Fibroblast of pulmonary artery (primary cell): ENCODE data around the gene SAA1.

Source experiments
- DNase-seq: peaks from one replicate; pipeline ENCODE4 v3.0.0-alpha.2; 2010; ENCODE audit warnings: low read depth
- H3K4me3 ChIP-seq: replicated peaks from 2 replicates; pipeline ENCODE4 v1.5.1; 2011; ENCODE audit warnings: low read depth, mild to moderate bottlenecking, control low read depth, low read length, moderate library complexity
- TF ChIP-seq, protein P1 (sequence below): IDR thresholded peaks from 2 replicates; pipeline ENCODE4 v1.5.1; 2011; ENCODE audit warnings: mild to moderate bottlenecking, control low read depth, low read length, inconsistent platforms; ENCODE audit errors: missing control alignments

The SAA1 gene

DNA sequence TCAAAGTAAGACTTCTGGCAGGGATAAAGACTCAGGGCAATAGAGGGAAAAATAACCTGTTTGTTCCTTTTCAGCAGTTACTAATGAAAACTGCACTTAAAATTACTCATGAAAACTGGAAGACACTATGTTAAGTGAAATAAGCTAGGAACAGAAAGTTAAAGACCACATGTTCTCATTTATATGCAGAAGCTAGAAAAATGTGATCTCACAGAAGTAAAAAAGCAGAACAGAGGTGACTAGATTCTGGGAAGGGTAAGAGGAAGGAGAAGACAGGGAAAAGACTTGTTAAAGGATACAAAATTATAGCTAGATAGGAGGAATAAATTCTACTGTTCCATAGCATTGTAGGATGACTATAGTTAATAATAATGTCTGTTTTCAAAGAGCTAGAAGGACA, 33.7 kb downstream of the SAA1 start:
- no peak for DNase-seq
- TF ChIP-seq, protein P1, sequence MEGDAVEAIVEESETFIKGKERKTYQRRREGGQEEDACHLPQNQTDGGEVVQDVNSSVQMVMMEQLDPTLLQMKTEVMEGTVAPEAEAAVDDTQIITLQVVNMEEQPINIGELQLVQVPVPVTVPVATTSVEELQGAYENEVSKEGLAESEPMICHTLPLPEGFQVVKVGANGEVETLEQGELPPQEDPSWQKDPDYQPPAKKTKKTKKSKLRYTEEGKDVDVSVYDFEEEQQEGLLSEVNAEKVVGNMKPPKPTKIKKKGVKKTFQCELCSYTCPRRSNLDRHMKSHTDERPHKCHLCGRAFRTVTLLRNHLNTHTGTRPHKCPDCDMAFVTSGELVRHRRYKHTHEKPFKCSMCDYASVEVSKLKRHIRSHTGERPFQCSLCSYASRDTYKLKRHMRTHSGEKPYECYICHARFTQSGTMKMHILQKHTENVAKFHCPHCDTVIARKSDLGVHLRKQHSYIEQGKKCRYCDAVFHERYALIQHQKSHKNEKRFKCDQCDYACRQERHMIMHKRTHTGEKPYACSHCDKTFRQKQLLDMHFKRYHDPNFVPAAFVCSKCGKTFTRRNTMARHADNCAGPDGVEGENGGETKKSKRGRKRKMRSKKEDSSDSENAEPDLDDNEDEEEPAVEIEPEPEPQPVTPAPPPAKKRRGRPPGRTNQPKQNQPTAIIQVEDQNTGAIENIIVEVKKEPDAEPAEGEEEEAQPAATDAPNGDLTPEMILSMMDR: no peak
- no peak overlapping the region for H3K4me3 ChIP-seq

DNA sequence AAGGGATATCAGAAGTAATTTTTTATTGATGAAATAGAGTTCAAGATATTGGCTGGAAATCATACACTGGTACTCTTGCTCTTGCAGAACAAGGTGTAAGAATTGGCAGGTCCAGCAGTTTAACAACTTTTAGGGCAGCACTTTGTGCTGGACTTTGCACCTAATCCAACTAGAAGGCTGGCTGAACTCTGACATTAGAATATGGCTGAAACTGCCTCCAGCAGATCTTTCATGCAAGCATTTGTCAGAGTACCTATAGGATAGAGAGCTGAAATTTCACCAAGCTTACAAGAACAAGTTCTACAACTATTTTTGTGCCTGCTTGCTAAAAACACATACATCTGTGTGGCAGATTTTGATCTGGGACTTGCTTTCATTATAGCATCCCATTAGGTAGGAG, 38.7 kb downstream of the SAA1 start:
- H3K4me3 ChIP-seq: no peak overlapping the region
- no peak for DNase-seq
- TF ChIP-seq, protein P1: no peak

DNA sequence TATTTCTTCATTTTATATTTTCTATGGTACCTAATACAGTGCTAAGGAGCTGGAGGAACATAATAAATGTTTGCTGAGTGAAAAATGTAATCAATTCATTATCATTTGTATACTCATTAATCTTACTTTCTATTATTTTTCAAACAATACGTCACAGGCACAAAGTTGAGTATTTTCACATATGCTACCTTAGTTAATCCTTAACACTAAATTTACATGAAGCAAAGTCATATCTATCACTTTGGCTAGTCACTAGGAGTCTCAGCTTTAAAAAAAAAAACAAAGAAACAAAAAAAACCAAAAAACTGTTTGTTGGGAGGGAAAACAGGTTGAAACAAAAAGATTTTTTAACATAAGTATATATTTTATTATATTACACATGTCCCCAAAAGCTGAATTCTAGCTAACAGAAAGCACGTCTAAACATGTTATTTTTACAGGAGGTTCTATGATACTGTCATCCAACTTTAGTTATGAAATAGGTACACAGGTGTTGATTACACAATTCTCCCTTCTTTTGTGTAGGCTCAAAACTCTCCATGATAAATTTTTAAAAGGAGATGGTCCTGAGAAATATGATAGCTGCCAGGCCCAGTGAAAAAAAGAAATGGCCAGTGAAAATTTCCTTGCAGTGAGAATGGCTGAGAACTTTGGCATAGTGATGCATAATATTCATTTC, 41.5 kb downstream of the SAA1 start:
- DNase-seq: no peak
- H3K4me3 ChIP-seq: no peak overlapping the region
- TF ChIP-seq, protein P1: no peak

DNA sequence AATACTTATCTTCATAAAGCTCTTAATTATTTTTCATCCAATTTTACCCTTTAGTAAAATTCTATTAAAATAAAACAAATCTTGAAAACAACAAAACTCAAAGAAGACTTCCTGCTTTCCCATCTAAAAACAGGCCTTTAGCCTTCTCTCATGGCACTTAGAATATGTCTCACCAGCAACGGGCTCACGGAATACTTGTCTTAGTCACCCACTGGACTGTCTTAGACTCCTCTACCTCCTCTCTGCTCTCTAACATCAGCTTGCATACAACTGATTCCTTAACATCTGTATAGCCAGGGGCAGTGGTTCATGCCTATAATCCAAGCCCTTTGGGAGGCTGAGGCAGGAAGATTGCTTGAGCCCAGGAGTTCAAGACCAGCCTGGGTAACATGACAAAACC, 42.2 kb downstream of the SAA1 start:
- H3K4me3 ChIP-seq: no peak overlapping the region
- DNase-seq: no peak
- TF ChIP-seq, protein P1: no peak

DNA sequence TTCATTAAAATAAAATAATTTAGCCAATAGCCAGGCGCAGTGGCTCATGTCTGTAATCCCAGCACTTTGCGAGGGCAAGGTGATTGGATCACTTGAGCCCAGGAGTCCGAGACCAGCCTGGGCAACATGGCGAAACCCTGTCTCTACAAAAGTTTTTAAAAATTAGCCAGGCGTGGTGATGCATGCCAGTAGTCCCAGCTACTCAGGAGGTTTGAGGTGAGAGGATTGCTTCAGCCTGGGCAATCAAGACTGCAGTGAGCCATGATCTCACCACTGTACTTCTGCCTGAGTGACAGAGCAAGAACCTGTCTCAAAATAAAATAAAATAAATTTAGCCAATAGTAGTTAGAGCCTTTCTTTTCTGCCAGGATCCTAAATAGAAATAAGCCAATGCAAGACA, 43.6 kb downstream of the SAA1 start:
- no peak overlapping the region for H3K4me3 ChIP-seq
- no peak for DNase-seq
- TF ChIP-seq, protein P1: no peak

DNA sequence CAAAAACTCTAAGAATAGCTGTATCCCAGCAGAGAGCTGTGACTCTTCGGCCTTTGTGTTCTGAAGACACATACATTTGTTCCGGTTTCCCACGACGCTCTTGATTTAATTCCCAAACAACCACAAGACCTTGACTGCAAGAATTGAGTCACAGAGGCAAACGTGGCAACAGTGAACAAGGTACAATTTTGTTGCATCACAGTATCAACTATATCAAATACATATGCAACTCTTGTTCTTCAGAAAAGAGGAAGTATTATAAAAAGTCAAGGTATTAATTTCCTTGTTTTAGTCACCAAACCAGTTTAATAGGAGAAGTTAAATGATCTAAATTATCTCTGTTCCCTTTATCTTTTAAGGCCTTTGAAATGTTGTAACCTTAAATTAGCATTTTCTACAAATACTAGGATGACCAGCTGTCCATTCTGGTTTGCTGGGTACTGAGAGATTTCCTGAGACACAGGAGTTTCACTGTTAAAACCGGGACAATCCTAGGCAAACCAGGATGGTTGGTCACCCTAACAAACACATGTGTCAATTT, 44.8 kb downstream of the SAA1 start:
- TF ChIP-seq, protein P1: no peak
- no peak for DNase-seq
- H3K4me3 ChIP-seq: no peak overlapping the region

DNA sequence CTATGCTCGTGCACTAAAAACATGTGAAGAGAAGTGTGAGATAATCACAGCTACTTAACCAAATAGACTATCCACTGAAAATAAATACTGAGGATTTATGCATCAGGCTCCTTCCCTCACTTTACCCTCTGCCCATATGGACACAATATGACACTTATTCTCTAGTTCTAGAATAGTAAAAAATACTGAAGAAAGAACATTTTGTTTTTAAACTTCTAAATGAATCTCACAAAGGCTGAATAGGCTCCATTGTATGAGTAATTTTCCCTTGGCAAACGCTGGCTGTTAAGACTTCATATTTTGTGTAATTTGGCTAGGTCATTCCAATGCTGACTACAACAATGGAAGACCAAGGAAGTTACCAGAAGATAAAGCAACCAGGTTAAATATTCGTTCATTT, 45.9 kb downstream of the SAA1 start:
- H3K4me3 ChIP-seq: no peak overlapping the region
- TF ChIP-seq, protein P1: no peak
- DNase-seq: peak; percentile 62
